Natural killer cell (primary cell): ENCODE data around the gene MAP3K19. TPM values are rescaled to one million over a fixed set of nuclear protein-coding genes. Genes with fewer than 3 reads are reported as not detected.
A peak's percentile ranks its signal among the peaks of the same experiment; 100 is the strongest.

Source experiments
- ATAC-seq, 3 donors: fragments of 150-1000 bp in 2 of 3; fragments of 200-7000 bp in 1 of 3; cut with Tn5 transposase; 1 replicate in 1 of 3; 2 replicates in 2 of 3; pipeline ENCODE4 v1.10.0; 2021; ENCODE audit warnings: mild to moderate bottlenecking in 2 of 3, moderate library complexity in 2 of 3
- DNase-seq, 2 donors: peaks; one replicate each; pipeline versions ENCODE4 v3.0.0 to v3.0.0-alpha.2; 2013 to 2021; ENCODE audit warnings: mixed read lengths in 1 of 2
- H3K27ac ChIP-seq: one replicate; pipeline ENCODE4 v1.5.1; 2013; ENCODE audit warnings: mild to moderate bottlenecking, low read length
- H3K27me3 ChIP-seq: one replicate; pipeline ENCODE4 v1.6.1; 2013; ENCODE audit warnings: low read length; ENCODE audit not compliant: control insufficient read depth, insufficient read depth
- H3K36me3 ChIP-seq: one replicate; pipeline ENCODE4 v1.6.1; 2013; ENCODE audit warnings: low read length; ENCODE audit not compliant: control insufficient read depth, insufficient read depth
- H3K4me1 ChIP-seq: one replicate; pipeline ENCODE4 v1.6.1; 2013; ENCODE audit warnings: low read length; ENCODE audit not compliant: control insufficient read depth, insufficient read depth
- H3K4me3 ChIP-seq: one replicate; pipeline ENCODE4 v1.5.1; 2013; ENCODE audit warnings: low read length
- H3K9me3 ChIP-seq: one replicate; pipeline ENCODE4 v1.6.1; 2013; ENCODE audit warnings: low read length; ENCODE audit not compliant: control insufficient read depth, insufficient read depth
- H3K27ac Mint-ChIP-seq, 2 donors: one replicate each; pipeline ENCODE4 v1.8.0; 2022; ENCODE audit warnings: mild to moderate bottlenecking in 2 of 2, mixed read lengths in 2 of 2, moderate library complexity in 1 of 2
- H3K27me3 Mint-ChIP-seq, 2 donors: one replicate each; pipeline ENCODE4 v1.8.0; 2022; ENCODE audit warnings: low read depth in 2 of 2, mixed read lengths in 2 of 2
- H3K36me3 Mint-ChIP-seq: one replicate; pipeline ENCODE4 v1.8.0; 2022; ENCODE audit warnings: mixed read lengths
- H3K4me1 Mint-ChIP-seq, 2 donors: one replicate each; pipeline ENCODE4 v1.8.0; 2022; ENCODE audit warnings: mixed read lengths in 2 of 2
- H3K4me3 Mint-ChIP-seq: one replicate; pipeline ENCODE4 v1.8.0; 2022; ENCODE audit warnings: mild to moderate bottlenecking, moderate library complexity, mixed read lengths
- H3K9me3 Mint-ChIP-seq, 2 donors: one replicate each; pipeline ENCODE4 v1.8.0; 2022; ENCODE audit warnings: mixed read lengths in 2 of 2
- WGBS: methylation state at CpG from one replicate; pipeline ENCODE4 v1.1.7; 2013; ENCODE audit warnings: missing lambda C conversion rate; ENCODE audit not compliant: insufficient coverage; 5-methylcytosine and 5-hydroxymethylcytosine counted together
- intact Hi-C: fragments of 100-400 bp; cut with micrococcal nuclease; formaldehyde crosslinking; loops from one replicate; pipeline ENCODE4 v1.14.2; 2022
- total RNA-seq, 4 donors: library from RNA; stranded (reverse); fragments of 120-200 nt in 1 of 4; gene quantifications; one replicate each; pipeline versions ENCODE4 v1.2.3 to v1.2.4, GENCODE V29; 2013 to 2022
- TF ChIP-seq, protein P1 (sequence below): fragments of 200-600 bp; IDR thresholded peaks from one replicate; pipeline ENCODE4 v1.8.0; 2022; ENCODE audit warnings: antibody characterized with exemption

MAP3K19 gene
- total RNA-seq, 3 donors from 2014 or later (not counting 1 experiment from before 2014, with no cell fraction given), result not detected

- WGBS, result 94% methylated on average over 3 of the region's 3 CpGs
- TF ChIP-seq, protein P1, sequence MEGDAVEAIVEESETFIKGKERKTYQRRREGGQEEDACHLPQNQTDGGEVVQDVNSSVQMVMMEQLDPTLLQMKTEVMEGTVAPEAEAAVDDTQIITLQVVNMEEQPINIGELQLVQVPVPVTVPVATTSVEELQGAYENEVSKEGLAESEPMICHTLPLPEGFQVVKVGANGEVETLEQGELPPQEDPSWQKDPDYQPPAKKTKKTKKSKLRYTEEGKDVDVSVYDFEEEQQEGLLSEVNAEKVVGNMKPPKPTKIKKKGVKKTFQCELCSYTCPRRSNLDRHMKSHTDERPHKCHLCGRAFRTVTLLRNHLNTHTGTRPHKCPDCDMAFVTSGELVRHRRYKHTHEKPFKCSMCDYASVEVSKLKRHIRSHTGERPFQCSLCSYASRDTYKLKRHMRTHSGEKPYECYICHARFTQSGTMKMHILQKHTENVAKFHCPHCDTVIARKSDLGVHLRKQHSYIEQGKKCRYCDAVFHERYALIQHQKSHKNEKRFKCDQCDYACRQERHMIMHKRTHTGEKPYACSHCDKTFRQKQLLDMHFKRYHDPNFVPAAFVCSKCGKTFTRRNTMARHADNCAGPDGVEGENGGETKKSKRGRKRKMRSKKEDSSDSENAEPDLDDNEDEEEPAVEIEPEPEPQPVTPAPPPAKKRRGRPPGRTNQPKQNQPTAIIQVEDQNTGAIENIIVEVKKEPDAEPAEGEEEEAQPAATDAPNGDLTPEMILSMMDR, result no peak
- H3K4me3 ChIP-seq, result no peak overlapping the region
- intact Hi-C loops, result no loop called here
- no peaks in the 10 kb centered on the region for H3K9me3 ChIP-seq
- no peaks in the 10 kb centered on the region for H3K27me3 ChIP-seq
- Mint-ChIP-seq H3K9me3 (no peaks in the 10 kb centered on the region), H3K36me3 (no peaks in the 10 kb centered on the region), H3K4me1 (peaks cover 60 to 65% of the 10 kb centered on the region in 2 donors), H3K4me3 (no peak overlapping the region), H3K27me3 (no peaks in the 10 kb centered on the region), H3K27ac (peak overlapping the region; percentile 5 to 64)
- DNase-seq (no peak), ATAC-seq (no peak)
- no peak overlapping the region for H3K27ac ChIP-seq
- peaks cover 9% of the 10 kb centered on the region for H3K4me1 ChIP-seq
- H3K36me3 ChIP-seq, result peaks cover 10% of the 10 kb centered on the region
These were observed 114.3 kb downstream of the MAP3K19 start for GRCh38 chr2:134932864-134933526.

DNA sequence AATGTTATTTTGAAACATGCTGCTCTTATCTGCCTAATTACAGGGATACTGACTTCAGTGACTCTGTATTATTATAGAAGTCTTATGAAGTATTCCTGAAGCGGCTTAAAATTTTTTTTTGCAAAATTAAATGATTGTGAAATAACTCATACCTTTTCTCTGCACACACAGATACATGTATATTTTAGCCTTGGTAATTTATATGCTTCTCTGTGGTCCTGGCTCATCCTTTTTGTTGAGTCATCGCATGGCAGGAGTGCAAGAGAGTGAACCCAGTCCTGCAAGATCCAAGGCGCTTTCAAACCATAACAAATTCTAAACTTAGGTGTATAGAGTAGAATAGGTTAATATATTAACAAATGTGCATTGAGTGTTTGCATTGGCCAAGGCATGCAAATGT, 120.1 kb downstream of the MAP3K19 start:
- Histone ChIP-seq H3K9me3 (no peaks in the 10 kb centered on the region), H3K4me1 (peaks cover 11% of the 10 kb centered on the region), H3K36me3 (peaks cover 8% of the 10 kb centered on the region), H3K4me3 (no peak overlapping the region), H3K27me3 (no peaks in the 10 kb centered on the region), H3K27ac (no peak overlapping the region)
- no peak for DNase-seq
- Mint-ChIP-seq H3K27me3 (no peaks in the 10 kb centered on the region), H3K27ac (peak overlapping the region in 1 of 2 donors; percentile 20), H3K9me3 (no peaks in the 10 kb centered on the region), H3K4me1 (peaks cover 75 to 76% of the 10 kb centered on the region in 2 donors), H3K36me3 (no peaks in the 10 kb centered on the region), H3K4me3 (no peak overlapping the region)
- TF ChIP-seq, protein P1, result no peak
- WGBS, result no CpG with 5 or more reads among the region's 3 CpGs
- no peak for ATAC-seq
- intact Hi-C loops, result no loop called here

DNA sequence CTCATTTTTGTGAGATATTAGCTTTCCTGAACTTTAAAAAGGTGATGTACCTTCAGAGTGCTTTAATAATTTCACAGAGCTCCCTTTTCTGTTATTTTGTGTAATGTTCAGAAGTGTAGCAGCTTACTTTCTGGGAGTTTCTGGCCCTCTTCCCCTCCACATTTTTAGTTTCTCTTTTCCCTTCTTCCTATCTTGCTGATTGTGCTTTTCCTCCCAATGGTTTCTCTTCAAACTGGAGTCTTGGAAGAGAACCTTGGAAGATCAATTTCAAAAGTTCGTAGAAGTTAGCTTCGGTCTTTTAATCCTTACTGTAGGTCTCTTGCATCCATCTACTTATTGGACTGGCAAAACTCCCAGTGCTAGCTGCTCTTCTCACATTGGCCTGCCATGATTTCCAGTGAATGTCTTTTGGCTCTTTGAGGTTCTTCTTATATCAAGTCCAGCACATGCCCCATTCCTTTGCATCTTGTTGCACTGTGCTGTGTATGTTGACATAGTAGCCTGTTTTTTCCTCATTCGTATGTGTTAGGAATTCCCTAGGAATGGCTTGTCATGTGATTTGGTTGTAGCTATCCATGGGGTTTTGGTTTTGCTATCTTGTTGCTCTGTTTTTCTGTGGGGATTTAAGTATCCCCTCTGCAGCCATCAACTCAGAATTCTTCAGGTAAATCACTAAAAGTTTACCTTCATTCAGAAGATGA, 120.9 kb downstream of the MAP3K19 start:
- Histone ChIP-seq H3K36me3 (peaks cover 8% of the 10 kb centered on the region), H3K4me1 (peaks cover 12% of the 10 kb centered on the region), H3K27ac (no peak overlapping the region), H3K4me3 (no peak overlapping the region), H3K27me3 (no peaks in the 10 kb centered on the region), H3K9me3 (no peaks in the 10 kb centered on the region)
- no peaks in the 10 kb centered on the region for H3K27me3 Mint-ChIP-seq
- H3K4me1 Mint-ChIP-seq, result peaks cover 77% of the 10 kb centered on the region in 2 donors
- H3K36me3 Mint-ChIP-seq, result no peaks in the 10 kb centered on the region
- 97% methylated on average over 3 of the region's 3 CpGs for WGBS
- peak overlapping the region; percentile 10 for H3K4me3 Mint-ChIP-seq
- TF ChIP-seq, protein P1, result no peak
- H3K9me3 Mint-ChIP-seq, result no peaks in the 10 kb centered on the region
- ATAC-seq, result no peak
- DNase-seq, result no peak
- intact Hi-C loops, result no loop called here
- H3K27ac Mint-ChIP-seq, result peak overlapping the region; percentile 6 to 24
